NT2/D1 (cell line): ENCODE results near the gene IFNGR2.
"Not testable (repeated sequence)": the region's sequence is repeated elsewhere in the genome, so short reads cannot be mapped to it uniquely, and the experiment has no call there.

Source experiments
- DNase-seq: peaks from one replicate; pipeline ENCODE4 v3.0.0-alpha.2; 2011; ENCODE audit warnings: low read depth, low spot score
- H3K27me3 ChIP-seq: 2 replicates; pipeline ENCODE4 v1.6.0; 2011; ENCODE audit warnings: mild to moderate bottlenecking; ENCODE audit not compliant: insufficient read length, insufficient read depth
- H3K36me3 ChIP-seq: 2 replicates; pipeline ENCODE4 v1.6.1; 2011; ENCODE audit warnings: mild to moderate bottlenecking, low read length, mixed read lengths; ENCODE audit not compliant: insufficient read depth, insufficient read length
- H3K4me1 ChIP-seq: 2 replicates; pipeline ENCODE4 v1.5.1; 2011; ENCODE audit not compliant: insufficient read depth, insufficient read length
- H3K4me3 ChIP-seq: 2 replicates; pipeline ENCODE4 v1.5.1; 2011; ENCODE audit warnings: low read depth; ENCODE audit not compliant: insufficient read length
- H3K9ac ChIP-seq: 2 replicates; pipeline ENCODE4 v1.6.0; 2011; ENCODE audit warnings: low read depth; ENCODE audit not compliant: insufficient read length
- H3K9me3 ChIP-seq: 2 replicates; pipeline ENCODE4 v1.5.1; 2011; ENCODE audit warnings: mild to moderate bottlenecking, low read length; ENCODE audit not compliant: insufficient read depth
- SUZ12 ChIP-seq: IDR thresholded peaks from 2 replicates; pipeline ENCODE4 v1.6.1; 2011; ENCODE audit not compliant: insufficient read length, insufficient read depth; ENCODE audit errors: extremely low read depth
- YY1 ChIP-seq: IDR thresholded peaks from 2 replicates; pipeline ENCODE4 v1.6.1; 2011; ENCODE audit not compliant: insufficient read length, insufficient read depth
- ZNF274 ChIP-seq: IDR thresholded peaks from 2 replicates; pipeline ENCODE4 v1.6.1; 2011; ENCODE audit warnings: mild to moderate bottlenecking, low read depth, low read length

The IFNGR2 gene

DNA sequence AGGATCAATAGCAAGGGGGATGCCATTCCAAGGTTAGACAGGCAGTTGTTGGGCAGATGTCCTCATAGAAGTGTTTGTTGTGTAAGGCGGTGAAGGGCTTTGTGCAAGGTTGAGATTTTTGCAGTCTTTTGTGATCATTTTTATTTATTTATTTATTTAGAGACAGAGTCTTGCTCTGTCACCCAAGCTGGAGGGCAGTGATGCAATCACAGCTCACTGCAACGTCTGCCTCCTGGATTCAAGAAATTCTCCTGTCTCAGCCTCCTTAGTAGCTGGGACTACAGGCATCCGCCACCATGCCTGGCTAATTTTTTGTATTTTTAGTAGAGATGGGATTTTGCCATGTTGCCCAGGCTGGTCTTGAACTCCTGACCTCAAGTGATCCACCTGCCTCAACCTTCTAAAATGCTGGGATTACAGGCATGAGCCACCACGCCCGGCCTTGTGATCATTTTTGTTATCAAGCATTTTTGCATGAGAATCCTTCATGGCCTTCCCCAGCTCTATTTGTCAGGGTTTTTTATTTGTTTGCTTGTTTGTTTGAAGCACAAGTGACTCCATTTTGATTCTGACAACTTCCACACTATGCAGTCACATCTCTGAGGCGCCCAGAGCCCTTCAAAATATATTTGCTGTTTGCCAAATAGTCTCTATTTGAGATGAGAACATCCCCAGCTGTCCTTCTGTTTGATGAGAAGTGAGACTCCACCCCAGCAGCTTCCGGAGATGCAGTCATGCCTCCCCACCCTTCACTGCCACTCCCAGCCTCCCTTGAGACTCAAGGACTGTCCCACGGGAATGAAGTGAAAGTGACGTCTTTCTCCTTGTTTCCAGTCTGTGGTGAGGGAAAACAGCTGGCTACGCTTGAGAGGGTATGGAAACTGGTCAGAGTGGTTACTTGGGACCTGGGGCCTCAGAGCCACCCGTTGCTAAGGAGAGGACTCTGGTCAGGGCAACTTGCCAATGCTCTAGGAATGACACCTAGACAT, 38.6 kb downstream of the IFNGR2 start:
- H3K27me3 ChIP-seq, result no peaks in the 10 kb centered on the region
- no peak overlapping the region for H3K9ac ChIP-seq
- no peaks in the 10 kb centered on the region for H3K4me1 ChIP-seq
- no peaks in the 10 kb centered on the region for H3K9me3 ChIP-seq
- TF ChIP-seq YY1 (no peak), SUZ12 (no peak), ZNF274 (no peak)
- no peak overlapping the region for H3K4me3 ChIP-seq
- H3K36me3 ChIP-seq, result peaks cover 27% of the 10 kb centered on the region
- no peak for DNase-seq

DNA sequence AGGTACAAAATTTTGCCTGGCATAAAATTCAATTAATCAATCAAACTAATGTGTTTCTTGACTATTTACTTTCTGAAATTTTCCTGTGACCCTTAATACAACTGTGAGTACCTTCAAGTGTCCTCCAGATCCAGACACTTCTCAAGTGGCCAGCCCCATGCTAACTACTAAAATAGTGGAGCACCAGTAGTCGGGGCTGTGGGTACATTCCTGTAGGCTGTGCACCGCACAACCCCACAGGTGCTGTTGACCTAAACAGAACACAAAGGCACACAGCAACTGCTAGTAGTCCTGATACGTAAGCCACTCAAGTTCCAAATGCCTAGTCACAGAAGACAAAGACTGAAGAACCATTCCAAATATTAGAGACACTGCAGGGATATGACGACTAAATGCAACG, 40.0 kb downstream of the IFNGR2 start:
- TF ChIP-seq SUZ12, result no peak
- TF ChIP-seq YY1, result no peak
- TF ChIP-seq ZNF274, result no peak
- H3K36me3 ChIP-seq, result peaks cover 14% of the 10 kb centered on the region
- DNase-seq, result no peak

DNA sequence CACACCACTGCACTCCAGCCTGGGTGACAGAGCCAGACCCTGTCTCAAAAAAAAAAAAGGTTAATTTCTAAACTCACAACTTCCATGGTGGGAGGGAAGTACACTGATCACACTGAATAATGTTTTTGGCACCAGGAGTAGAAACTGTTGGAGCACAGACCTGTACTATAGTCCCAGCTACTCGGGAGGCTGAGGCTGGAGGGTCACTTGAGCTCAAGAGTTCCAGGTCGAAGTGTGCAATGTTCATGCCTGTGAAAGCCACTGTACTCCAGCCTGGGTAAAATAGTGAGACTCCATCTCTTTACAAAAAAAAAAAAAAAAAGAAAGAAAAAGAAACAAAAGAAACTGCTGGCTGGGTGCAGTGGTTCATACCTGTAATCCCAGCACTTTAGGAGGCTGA, 41.3 kb downstream of the IFNGR2 start:
- Histone ChIP-seq H3K9me3 (no peaks in the 10 kb centered on the region), H3K27me3 (no peaks in the 10 kb centered on the region), H3K4me3 (no peak overlapping the region), H3K9ac (no peak overlapping the region), H3K4me1 (no peaks in the 10 kb centered on the region), H3K36me3 (peaks cover 5% of the 10 kb centered on the region)
- no peak for DNase-seq
- no peak for TF ChIP-seq SUZ12
- no peak for TF ChIP-seq ZNF274
- TF ChIP-seq YY1, result no peak

More for the DNA sequence above, 40.0 kb downstream of the IFNGR2 start:
- Histone ChIP-seq H3K4me1 (no peaks in the 10 kb centered on the region), H3K9me3 (no peaks in the 10 kb centered on the region), H3K9ac (no peak overlapping the region), H3K27me3 (no peaks in the 10 kb centered on the region), H3K4me3 (no peak overlapping the region)

DNA sequence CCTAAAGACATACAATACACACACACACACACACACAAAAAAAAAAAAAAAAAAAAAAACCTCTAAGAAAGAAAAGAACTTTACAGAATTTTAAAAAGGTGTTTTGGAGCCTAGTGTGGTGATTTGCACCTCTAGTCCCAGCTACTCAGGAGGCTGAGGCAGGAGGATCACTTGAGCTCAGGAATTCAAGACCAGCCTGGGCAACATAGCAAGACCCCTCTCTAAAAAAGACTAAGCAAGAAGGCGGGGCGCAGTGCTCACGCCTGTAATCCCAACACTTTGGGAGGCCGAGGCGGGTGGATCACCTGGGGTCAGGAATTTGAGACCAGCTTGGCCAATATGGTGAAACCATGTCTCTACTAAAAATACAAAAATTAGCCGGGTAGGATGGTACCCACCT, 43.4 kb downstream of the IFNGR2 start:
- not testable (repeated sequence) for H3K36me3 ChIP-seq, H3K4me1 ChIP-seq, DNase-seq, H3K4me3 ChIP-seq, H3K9me3 ChIP-seq, H3K9ac ChIP-seq, H3K27me3 ChIP-seq

DNA sequence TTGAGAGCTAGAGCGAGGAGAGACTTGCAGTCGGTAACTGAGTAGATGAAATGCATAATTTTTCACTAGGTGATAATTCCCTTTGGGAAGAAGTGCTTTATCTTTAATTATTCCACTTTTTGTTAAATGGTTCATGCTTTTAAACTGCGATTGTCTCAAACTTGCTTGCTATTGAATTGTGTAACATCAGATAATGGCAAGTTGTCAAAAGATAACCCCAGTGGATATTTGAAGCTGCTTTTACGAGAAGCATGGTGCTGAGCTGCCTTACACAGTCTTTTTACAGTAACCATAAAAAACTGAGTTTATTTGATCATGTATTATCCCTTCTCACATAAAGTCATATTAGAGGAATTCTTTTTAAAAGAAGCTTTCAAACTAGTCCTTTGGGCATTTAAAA, 46.4 kb downstream of the IFNGR2 start:
- Histone ChIP-seq H3K36me3 (no peaks in the 10 kb centered on the region), H3K27me3 (no peaks in the 10 kb centered on the region), H3K9ac (no peak overlapping the region), H3K4me3 (no peak overlapping the region), H3K9me3 (no peaks in the 10 kb centered on the region), H3K4me1 (no peaks in the 10 kb centered on the region)
- DNase-seq, result no peak
- TF ChIP-seq YY1, result no peak
- TF ChIP-seq SUZ12, result no peak
- TF ChIP-seq ZNF274, result no peak

DNA sequence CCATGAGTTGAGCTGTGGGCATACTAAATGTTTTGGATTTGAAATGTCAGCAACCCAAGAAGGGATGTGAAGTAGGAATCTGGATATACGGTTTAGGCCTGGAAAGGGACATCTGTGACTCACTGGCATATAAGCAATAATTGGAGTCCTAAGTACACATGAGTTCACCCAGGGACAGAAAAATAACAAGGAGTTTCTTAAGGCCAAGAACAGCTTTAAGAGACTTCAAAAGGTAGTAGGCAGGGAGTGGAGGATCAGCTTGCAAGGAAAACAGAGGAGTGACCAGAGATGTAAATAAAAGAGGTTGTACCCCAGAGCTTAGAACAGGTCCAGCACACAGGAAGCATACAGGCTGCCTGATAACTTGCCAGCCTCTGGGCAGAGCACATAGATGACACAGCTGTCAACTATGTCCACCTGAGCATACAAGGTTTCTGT, 48.4 kb downstream of the IFNGR2 start:
- no peaks in the 10 kb centered on the region for H3K4me1 ChIP-seq
- no peak overlapping the region for H3K4me3 ChIP-seq
- no peak overlapping the region for H3K9ac ChIP-seq
- TF ChIP-seq YY1 (no peak), SUZ12 (no peak), ZNF274 (no peak)
- H3K9me3 ChIP-seq, result no peaks in the 10 kb centered on the region
- H3K27me3 ChIP-seq, result no peaks in the 10 kb centered on the region
- DNase-seq, result no peak
- H3K36me3 ChIP-seq, result peaks cover 4% of the 10 kb centered on the region

DNA sequence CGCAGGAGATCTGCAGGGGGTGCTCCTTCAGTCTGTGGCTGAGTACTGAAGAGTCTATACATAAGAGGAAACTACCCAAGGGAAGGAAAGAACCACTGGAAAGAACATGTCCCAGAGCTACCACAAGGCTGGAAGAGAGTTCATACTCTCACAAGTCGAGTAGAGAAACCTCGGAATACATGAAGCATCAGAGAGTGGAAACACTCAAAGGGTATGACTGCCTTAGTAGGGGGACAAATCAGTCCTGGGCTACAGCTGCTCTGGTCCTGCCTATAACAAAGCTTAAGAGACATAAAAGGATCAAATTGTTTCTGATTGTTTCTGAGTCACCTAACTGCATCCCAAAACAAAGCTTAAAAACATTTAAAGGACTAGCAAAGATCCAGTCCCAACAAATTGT, 49.1 kb downstream of the IFNGR2 start:
- no peaks in the 10 kb centered on the region for H3K9me3 ChIP-seq
- H3K36me3 ChIP-seq, result peaks cover 4% of the 10 kb centered on the region
- DNase-seq, result no peak
- H3K4me1 ChIP-seq, result no peaks in the 10 kb centered on the region
- H3K4me3 ChIP-seq, result no peak overlapping the region
- H3K9ac ChIP-seq, result no peak overlapping the region
- TF ChIP-seq ZNF274, result no peak
- no peak for TF ChIP-seq SUZ12
- no peak for TF ChIP-seq YY1
- H3K27me3 ChIP-seq, result no peaks in the 10 kb centered on the region
